GM23338 (cell line): ENCODE data around the gene PRRG1.

Source experiments
- EZH2phosphoT487 ChIP-seq: fragments of 200-600 bp; sonication (generic); IDR thresholded peaks from one replicate; pipeline ENCODE4 v1.8.1; 2018; ENCODE audit warnings: antibody characterized with exemption; ENCODE audit not compliant: unreplicated experiment
- JUNB ChIP-seq: IDR thresholded peaks from one replicate; pipeline ENCODE4 v1.6.1; 2016; ENCODE audit warnings: antibody characterized with exemption; ENCODE audit not compliant: unreplicated experiment
- TF ChIP-seq, protein P1 (sequence below), 2 experiments: fragments of 200-600 bp in 1 of 2; sonication (generic) in 1 of 2; conservative IDR thresholded peaks; 2 replicates each; pipeline versions ENCODE4 v1.5.1 to v1.6.1; 2016 to 2017; ENCODE audit warnings: antibody characterized with exemption in 2 of 2, low read depth in 2 of 2, mild to moderate bottlenecking in 2 of 2, moderate library complexity in 1 of 2
- TF ChIP-seq, protein P2 (sequence below): IDR thresholded peaks from one replicate; pipeline ENCODE4 v1.6.1; 2018; ENCODE audit warnings: antibody characterized with exemption; ENCODE audit not compliant: unreplicated experiment

DNA sequence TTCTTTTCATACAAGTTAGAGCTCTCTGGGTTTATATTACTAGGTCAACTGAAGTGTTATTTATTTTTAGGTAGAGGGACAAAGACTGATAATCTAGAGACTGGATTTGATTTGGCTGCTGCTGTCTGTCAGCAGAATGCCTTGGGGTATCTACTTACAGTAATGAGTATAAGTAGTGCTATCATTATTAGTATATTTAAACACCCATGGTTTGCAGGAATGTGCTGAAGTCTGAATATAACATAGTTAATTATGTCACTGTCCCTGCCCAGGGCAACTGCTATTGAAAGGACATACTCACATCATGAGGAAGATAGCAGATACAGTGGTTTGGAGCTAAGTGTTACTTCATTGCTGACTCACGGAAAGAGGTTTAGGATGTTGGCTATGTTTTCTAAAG lies 76.2 kb downstream of the PRRG1 start:
- TF ChIP-seq, protein P1, sequence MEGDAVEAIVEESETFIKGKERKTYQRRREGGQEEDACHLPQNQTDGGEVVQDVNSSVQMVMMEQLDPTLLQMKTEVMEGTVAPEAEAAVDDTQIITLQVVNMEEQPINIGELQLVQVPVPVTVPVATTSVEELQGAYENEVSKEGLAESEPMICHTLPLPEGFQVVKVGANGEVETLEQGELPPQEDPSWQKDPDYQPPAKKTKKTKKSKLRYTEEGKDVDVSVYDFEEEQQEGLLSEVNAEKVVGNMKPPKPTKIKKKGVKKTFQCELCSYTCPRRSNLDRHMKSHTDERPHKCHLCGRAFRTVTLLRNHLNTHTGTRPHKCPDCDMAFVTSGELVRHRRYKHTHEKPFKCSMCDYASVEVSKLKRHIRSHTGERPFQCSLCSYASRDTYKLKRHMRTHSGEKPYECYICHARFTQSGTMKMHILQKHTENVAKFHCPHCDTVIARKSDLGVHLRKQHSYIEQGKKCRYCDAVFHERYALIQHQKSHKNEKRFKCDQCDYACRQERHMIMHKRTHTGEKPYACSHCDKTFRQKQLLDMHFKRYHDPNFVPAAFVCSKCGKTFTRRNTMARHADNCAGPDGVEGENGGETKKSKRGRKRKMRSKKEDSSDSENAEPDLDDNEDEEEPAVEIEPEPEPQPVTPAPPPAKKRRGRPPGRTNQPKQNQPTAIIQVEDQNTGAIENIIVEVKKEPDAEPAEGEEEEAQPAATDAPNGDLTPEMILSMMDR (conservative IDR thresholded peaks at IDR 0.05; ENCODE audit: low read depth in 2 of 2), result no peak
- TF ChIP-seq, protein P2, sequence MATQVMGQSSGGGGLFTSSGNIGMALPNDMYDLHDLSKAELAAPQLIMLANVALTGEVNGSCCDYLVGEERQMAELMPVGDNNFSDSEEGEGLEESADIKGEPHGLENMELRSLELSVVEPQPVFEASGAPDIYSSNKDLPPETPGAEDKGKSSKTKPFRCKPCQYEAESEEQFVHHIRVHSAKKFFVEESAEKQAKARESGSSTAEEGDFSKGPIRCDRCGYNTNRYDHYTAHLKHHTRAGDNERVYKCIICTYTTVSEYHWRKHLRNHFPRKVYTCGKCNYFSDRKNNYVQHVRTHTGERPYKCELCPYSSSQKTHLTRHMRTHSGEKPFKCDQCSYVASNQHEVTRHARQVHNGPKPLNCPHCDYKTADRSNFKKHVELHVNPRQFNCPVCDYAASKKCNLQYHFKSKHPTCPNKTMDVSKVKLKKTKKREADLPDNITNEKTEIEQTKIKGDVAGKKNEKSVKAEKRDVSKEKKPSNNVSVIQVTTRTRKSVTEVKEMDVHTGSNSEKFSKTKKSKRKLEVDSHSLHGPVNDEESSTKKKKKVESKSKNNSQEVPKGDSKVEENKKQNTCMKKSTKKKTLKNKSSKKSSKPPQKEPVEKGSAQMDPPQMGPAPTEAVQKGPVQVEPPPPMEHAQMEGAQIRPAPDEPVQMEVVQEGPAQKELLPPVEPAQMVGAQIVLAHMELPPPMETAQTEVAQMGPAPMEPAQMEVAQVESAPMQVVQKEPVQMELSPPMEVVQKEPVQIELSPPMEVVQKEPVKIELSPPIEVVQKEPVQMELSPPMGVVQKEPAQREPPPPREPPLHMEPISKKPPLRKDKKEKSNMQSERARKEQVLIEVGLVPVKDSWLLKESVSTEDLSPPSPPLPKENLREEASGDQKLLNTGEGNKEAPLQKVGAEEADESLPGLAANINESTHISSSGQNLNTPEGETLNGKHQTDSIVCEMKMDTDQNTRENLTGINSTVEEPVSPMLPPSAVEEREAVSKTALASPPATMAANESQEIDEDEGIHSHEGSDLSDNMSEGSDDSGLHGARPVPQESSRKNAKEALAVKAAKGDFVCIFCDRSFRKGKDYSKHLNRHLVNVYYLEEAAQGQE, result no peak
- TF ChIP-seq EZH2phosphoT487 (no peak), JUNB (no peak)
